Measurements from ENCODE around the gene ZNF688. TPM values are rescaled to one million over a fixed set of nuclear protein-coding genes. Genes with fewer than 3 reads are reported as not detected.

The ZNF688 gene
- total and polyA plus RNA-seq, 2 of the 13 experiments (the other 11 are each of a cell fraction or from before 2014, with no cell fraction given), result 2.4 to 5.4 TPM

DNA sequence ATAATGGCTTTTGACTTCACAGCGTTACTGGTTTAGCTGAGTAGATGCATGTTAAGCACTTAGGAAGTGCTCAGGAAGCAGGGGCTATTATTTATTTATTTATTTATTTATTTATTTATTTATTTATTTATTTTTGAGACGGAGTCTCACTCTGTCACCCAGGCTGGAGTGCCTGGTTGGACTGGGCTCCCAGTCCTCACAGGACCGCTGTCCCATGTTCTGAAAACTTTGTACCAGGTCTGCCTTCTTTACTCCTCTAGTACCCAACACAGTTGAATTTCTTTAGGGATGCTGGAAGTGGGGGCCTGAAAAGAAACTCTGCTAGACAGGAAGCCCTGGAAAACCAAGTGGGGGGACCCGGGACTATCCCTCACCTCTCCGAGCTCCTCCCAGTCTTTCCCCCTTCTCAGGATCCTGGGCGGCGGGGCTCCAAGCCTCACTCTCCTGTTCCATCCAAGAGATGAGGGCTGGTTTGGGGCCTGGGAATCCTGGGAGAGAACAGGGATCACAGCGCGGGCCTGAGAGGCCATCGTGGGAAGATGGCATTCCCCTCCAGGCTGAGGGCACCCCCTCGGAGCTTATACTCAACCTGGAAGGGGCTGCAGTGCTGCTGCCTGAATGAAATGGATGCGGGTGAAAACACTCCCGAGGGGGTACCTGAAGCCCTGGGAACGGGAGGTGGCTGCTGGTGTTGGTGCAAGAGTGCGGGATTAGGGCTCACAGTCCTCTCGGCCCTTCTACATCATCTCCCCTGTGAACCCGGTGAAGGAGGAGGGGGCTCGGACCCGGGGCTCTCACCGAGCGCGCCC is 674 bp downstream of the ZNF688 start (continued):
- TF ChIP-seq, protein P1, sequence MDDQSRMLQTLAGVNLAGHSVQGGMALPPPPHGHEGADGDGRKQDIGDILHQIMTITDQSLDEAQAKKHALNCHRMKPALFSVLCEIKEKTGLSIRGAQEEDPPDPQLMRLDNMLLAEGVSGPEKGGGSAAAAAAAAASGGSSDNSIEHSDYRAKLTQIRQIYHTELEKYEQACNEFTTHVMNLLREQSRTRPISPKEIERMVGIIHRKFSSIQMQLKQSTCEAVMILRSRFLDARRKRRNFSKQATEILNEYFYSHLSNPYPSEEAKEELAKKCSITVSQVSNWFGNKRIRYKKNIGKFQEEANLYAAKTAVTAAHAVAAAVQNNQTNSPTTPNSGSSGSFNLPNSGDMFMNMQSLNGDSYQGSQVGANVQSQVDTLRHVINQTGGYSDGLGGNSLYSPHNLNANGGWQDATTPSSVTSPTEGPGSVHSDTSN (CRISPR knock-in tag; IDR thresholded peaks at IDR 0.05; ENCODE audit: borderline replicate concordance), result no peak; the same call in 1 of the 2 replicates
- peak; percentile 5; the same call in 1 of the 2 replicates for TF ChIP-seq PHF8 (CRISPR knock-in tag; IDR thresholded peaks at IDR 0.05)
- peak; percentile 40; the same call in 1 of the 2 replicates for TF ChIP-seq HIVEP1 (CRISPR knock-in tag; IDR thresholded peaks at IDR 0.05)
- no peak; the same call in 1 of the 2 replicates for TF ChIP-seq MZF1 (CRISPR knock-in tag; IDR thresholded peaks at IDR 0.05; ENCODE audit: borderline replicate concordance)
- no peak for TF ChIP-seq TRIM24 (CRISPR knock-in tag; IDR thresholded peaks at IDR 0.05)
- TF ChIP-seq, protein P2, sequence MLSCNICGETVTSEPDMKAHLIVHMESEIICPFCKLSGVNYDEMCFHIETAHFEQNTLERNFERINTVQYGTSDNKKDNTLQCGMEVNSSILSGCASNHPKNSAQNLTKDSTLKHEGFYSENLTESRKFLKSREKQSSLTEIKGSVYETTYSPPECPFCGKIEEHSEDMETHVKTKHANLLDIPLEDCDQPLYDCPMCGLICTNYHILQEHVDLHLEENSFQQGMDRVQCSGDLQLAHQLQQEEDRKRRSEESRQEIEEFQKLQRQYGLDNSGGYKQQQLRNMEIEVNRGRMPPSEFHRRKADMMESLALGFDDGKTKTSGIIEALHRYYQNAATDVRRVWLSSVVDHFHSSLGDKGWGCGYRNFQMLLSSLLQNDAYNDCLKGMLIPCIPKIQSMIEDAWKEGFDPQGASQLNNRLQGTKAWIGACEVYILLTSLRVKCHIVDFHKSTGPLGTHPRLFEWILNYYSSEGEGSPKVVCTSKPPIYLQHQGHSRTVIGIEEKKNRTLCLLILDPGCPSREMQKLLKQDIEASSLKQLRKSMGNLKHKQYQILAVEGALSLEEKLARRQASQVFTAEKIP (CRISPR knock-in tag; IDR thresholded peaks at IDR 0.05; ENCODE audit: borderline replicate concordance), result no peak
- no peak for TF ChIP-seq RFX5 (IDR thresholded peaks at IDR 0.05; ENCODE audit: low read depth, low read length)
- no peak for TF ChIP-seq NAIF1 (CRISPR knock-in tag; IDR thresholded peaks at IDR 0.05; ENCODE audit: borderline replicate concordance)
- TF ChIP-seq MYNN (CRISPR knock-in tag; IDR thresholded peaks at IDR 0.05; ENCODE audit: low read depth), result no peak
- TF ChIP-seq, protein P3, sequence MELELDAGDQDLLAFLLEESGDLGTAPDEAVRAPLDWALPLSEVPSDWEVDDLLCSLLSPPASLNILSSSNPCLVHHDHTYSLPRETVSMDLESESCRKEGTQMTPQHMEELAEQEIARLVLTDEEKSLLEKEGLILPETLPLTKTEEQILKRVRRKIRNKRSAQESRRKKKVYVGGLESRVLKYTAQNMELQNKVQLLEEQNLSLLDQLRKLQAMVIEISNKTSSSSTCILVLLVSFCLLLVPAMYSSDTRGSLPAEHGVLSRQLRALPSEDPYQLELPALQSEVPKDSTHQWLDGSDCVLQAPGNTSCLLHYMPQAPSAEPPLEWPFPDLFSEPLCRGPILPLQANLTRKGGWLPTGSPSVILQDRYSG (CRISPR knock-in tag; IDR thresholded peaks at IDR 0.05), result peak; percentile 60; the same call in 1 of the 2 replicates
- no peak for TF ChIP-seq ZNF138 (CRISPR knock-in tag; IDR thresholded peaks at IDR 0.05; ENCODE audit: low read depth)
- TF ChIP-seq REL (CRISPR knock-in tag; conservative IDR thresholded peaks at IDR 0.05), result no peak
- TF ChIP-seq JUND (CRISPR knock-in tag; IDR thresholded peaks at IDR 0.05), result 0 out of 2 replicates have a peak, but pooled peaks have one; percentile 19
- TF ChIP-seq THYN1 (CRISPR knock-in tag; IDR thresholded peaks at IDR 0.05; ENCODE audit: borderline replicate concordance, low read depth), result no peak
- TF ChIP-seq, protein P4, sequence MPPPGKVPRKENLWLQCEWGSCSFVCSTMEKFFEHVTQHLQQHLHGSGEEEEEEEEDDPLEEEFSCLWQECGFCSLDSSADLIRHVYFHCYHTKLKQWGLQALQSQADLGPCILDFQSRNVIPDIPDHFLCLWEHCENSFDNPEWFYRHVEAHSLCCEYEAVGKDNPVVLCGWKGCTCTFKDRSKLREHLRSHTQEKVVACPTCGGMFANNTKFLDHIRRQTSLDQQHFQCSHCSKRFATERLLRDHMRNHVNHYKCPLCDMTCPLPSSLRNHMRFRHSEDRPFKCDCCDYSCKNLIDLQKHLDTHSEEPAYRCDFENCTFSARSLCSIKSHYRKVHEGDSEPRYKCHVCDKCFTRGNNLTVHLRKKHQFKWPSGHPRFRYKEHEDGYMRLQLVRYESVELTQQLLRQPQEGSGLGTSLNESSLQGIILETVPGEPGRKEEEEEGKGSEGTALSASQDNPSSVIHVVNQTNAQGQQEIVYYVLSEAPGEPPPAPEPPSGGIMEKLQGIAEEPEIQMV (CRISPR knock-in tag; IDR thresholded peaks at IDR 0.05; ENCODE audit: low read depth), result no peak; the same call in 1 of the 2 replicates
- TF ChIP-seq PHF5A (CRISPR knock-in tag; IDR thresholded peaks at IDR 0.05; ENCODE audit: low read depth, unreplicated experiment), result no peak
- TF ChIP-seq DNMT3B (CRISPR knock-in tag; conservative IDR thresholded peaks at IDR 0.05), result no peak
- TF ChIP-seq ZBTB7B (CRISPR knock-in tag; IDR thresholded peaks at IDR 0.05), result no peak
- 0 out of 2 replicates have a peak, but pooled peaks have one; percentile 70 for TF ChIP-seq ZNF737 (CRISPR knock-in tag; IDR thresholded peaks at IDR 0.05; ENCODE audit: borderline replicate concordance)
- 0 out of 2 replicates have a peak, but pooled peaks have one; percentile 32 for TF ChIP-seq ZNF577 (CRISPR knock-in tag; IDR thresholded peaks at IDR 0.05; ENCODE audit: borderline replicate concordance, low read depth)

Measured in HepG2 (cell line).